NCI-H2227 (cell line): ENCODE measurements around the gene INPPL1.

Source experiments
- DNase-seq: peaks from one replicate; lab custom pipeline; 2025; ENCODE audit not compliant: unreplicated experiment; lab: John Stamatoyannopoulos, UW

INPPL1 gene

DNA sequence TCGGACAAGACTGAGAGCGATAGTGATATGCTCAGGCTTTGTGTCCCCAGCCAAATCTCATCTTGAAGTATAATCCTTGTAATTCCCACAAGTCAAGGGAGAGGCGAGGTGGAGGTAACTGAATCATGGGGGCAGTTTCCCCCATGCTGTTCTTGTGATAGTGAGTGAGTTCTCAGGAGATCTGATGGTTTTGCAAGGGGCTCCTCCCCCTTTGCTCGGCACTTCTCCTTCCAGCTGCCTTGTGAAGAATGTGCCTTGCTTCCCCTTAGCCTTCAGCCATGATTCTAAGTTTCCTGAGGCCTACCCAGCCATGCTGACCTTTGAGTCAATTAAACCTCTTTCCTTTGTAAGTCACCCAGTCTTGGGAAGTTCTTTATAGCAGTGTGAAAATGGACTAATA is 15.5 kb upstream of the INPPL1 start:
- DNase-seq: no peak

DNA sequence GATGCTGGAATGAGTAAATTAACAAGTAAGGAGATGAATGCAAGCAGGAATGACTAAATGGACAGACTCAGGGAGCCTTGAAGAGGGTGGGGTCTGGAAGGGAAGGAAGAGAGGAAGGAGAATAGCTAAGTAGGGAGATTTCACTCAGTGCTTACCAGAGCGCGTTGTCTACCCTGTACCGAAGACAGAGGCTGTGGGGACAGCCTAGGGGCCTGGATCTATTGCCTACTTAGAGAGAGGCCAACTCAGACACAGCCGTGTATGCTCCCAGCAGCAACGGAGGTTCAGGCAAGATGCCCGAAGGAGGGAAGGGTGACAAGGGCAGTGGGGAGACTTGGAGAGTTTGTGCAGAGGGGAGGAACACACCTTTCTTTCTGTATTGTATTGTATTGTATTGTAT is 7.9 kb upstream of the INPPL1 start, which contains the start of gene FOLR2:
Gene FOLR2, plus strand, starts transcription at position 157 of the 400 bp plus-strand sequence. CDS start 1,791 bp downstream, outside the sequence.
- no peak for DNase-seq

DNA sequence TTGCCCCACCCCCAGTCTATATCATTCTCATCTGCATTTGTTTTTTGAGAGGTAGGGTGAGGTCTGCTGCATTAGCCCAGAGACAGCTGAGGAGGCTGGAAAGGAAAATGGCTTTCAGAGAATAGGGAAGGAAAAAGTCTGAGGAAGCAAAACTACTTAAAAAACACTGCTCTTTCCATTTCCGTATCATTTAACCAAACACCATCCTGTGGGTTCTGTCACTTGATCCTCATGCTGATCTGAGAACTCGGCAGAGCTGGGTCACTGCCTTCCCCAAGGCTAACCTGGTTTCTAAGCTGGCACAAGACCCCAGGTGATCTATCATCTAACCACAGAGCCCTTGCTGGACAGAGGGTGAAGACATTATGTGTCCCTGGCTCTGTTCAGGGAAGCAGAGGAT is 6.7 kb upstream of the INPPL1 start:
- no peak for DNase-seq

DNA sequence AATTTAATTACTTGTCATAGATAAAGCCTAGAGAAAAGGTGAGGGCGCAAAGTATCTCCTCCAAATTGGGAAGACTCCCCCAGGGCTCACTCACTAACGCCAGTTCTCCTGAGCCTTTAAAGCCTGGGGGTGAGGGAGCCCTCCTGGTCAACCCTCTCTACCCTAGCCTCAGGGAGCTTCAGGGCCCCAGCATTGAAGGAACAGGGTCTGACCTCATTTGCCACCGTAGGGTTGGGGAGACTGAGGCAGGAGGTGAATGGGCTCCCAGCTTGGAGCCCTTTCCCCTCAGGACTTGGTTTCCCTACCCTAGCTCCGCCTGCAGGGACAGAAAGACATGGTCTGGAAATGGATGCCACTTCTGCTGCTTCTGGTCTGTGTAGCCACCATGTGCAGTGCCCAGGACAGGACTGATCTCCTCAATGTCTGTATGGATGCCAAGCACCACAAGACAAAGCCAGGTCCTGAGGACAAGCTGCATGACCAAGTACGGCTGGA is 6.3 kb upstream of the INPPL1 start:
- no peak for DNase-seq

DNA sequence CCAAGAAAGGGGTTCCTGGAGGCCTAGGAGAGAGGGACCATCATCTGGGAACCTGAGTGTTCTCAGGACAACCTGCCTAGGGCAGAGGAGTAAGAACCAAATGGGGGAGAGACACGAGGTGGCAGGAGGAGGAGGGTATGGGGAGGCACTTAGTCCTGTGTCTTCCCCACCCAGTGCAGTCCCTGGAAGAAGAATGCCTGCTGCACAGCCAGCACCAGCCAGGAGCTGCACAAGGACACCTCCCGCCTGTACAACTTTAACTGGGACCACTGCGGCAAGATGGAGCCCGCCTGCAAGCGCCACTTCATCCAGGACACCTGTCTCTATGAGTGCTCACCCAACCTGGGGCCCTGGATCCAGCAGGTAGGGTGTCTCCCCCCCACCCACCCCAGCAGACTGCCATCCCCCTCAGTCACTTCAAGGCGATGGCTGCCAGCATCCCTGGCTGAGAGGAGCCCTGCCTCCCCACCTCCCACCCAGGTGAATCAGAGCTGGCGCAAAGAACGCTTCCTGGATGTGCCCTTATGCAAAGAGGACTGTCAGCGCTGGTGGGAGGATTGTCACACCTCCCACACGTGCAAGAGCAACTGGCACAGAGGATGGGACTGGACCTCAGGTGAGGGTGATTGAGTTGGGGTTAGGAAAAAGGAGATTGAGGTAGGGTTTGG is 3.7 kb upstream of the INPPL1 start:
- DNase-seq: no peak

DNA sequence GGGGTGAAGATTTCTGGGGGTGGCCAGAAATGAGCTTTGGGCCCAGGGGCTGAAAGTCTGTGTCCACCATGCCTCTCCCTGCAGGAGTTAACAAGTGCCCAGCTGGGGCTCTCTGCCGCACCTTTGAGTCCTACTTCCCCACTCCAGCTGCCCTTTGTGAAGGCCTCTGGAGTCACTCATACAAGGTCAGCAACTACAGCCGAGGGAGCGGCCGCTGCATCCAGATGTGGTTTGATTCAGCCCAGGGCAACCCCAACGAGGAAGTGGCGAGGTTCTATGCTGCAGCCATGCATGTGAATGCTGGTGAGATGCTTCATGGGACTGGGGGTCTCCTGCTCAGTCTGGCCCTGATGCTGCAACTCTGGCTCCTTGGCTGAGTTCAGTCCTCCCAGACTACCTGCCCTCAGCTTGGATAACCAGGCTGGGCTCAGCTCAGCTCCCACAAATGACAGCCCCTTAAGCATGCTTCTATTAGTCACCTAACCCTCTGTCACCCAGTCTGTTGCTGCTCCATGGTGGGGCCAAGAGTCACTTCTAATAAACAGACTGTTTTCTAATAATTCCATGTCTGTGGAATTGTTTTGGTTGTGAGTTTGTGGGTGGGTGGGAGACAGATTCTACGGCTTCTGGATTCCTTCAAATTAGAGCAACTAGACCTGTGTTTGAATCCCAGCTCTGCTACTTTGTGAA is 3.0 kb upstream of the INPPL1 start:
- no peak for DNase-seq

DNA sequence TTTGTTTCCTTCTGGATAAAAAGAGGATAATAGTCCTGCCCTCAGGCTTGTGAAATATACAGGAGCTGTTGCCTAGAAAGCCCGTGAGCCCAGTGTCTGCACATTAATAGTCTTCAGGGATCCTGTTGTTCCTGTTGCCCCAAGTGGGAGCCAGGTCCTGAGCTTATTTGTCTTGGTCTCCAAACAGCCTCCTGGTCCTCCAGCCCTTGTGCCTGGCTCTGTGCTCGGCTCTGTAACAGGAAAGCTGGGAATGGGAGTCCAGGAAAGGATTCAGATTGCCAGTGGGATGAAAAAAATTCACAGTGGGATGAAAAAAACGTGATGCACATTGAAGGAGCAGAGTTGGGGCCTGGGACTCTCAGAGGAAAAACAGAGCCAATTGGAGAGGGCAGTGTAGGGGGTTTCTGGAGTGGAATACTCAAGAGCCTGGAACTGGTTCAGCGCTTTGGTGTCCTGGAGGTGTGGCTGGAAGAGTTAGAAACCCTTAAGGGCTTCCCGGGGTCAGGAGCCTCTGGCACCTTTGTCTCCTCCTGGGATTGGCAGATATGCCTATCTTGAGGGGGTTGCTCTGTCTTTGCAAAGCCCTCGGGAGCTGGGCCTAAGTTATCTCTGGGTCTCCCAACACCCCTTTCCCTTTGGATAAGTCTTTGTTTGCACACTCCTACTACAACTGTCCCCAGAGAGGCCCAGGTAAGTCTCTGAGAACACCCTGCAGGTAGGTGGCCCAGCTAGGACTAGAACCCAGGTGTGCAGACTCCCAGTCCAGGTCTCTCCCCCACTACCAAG is 2.3 kb upstream of the INPPL1 start:
- DNase-seq: no peak

DNA sequence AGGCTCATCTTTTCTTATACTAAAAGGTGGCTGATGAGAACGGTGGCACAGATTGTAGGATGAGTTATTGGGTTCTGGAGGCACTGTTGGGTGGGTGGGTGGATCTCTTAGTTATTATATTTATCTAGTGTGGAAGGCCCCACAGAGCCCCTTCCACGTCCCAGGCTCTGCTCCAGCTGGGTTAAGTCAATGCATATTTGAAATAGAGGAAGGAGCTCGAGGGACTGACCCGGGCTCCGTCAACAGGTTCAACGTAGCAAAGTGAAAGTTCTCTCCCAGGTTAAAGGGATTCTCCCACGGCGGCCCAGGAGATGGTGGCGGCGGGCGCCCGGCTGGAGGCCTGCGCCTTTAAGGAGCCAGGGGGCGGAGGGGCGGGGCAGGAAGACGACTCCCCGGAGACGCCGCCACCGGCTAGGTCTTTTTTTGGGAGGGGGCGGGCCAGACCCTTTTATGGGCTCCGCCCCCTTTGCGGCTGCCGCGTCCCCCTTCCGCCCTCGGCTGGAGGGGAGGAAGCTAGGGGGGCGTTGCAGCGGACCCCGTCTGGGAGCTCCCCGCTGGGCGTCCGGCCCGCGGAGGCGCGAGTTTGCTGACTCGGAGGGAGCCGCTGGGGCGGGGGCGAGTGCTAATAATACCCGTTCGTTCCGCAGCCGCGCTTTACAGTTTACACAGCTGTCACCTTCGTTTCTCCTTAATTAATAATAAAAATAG is 1.5 kb upstream of the INPPL1 start:
- DNase-seq: peak; percentile 93

DNA sequence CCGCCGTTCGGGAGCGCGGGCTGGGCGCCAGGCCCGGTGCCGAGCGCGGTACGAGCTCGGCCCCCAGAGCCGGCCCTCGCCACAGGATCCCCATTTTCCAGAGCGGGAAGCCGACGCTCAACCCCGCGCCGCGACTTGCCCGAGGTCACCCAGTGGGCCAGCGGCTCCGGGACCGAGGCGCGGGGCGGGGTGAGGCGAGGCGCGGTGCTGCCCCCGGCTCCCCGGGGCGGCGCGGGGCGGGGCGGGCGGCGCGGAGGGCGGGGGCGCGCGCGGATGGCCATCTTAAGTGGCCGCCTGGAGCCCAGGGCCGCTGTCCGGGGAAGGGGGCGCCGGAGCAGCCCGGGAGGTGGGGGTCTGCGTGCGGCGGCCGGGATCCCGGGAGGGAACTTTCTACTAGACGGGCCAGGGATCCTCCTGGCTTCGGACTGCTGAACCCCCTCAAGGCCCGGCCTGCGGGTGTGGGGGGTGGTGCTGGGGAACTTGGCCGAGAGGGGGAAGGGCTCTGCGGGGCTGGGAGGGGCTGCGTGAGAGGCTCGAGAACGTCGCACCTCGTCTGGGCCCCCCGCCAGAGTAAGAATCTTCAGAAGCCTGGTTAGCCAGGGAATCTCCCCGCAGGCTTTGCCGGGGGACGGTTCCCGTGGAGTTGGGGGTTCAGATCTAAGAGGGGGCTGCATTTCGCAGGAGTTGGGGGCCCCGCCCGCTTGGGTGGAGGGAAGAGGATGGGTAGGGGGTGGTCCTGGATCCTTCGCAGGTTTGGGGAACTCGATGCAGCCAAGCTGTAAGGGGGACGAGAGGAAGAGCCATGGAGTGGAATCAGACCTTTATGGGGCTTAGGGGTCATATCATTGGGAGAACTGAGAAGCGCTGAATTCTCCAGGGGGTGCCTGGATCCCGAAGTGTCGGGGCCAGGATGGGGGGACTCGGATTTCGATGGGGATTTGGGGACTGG is 678 bp upstream of the INPPL1 start:
- DNase-seq: peak; percentile 73

DNA sequence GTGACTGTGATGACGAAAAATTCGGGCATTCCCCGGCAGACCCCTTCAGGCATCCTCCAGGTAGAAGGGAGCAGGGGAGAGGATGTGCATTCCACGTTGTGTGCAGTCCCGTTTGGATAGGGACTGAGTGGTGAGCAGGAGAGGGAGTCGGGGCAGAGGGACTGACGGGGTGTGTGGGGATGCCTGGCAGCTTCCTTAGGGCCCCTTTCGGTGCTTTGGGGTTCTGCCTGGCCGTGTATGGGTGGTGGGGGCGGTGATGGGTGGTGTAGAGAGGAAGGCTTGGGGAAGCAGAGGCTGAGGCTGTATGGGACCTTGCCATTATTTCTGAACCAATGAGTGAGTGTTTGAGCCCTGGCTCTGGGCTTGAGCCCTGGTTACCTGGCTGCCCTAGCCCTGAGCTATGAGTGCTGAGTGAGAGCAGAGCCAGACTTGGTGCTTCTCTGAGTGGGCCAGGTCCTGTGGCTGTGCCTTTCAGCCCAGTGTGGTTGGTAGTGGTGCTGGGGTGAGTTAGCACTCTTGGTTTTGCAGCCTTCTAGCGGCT is 914 bp downstream of the INPPL1 start:
- DNase-seq: no peak

DNA sequence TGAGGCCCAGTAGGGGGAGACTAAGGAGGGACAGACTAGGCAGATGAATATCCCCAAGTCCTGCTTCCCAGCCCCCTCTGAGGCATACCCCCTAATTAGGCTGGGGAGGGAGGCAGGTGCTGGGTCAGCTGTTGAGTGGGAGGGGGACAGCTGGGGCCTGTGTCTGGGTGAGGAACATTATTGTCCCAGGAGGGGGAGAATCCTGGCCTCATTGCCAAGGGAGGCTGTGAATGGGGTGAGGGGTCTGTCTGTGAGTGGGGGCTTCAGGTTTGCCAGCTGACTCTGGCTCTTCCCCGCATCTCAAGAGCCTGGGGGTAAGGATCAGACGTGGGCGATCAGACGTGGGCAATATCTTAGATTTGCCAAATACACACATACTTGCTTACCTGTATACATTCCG is 2.1 kb downstream of the INPPL1 start:
- DNase-seq: no peak

DNA sequence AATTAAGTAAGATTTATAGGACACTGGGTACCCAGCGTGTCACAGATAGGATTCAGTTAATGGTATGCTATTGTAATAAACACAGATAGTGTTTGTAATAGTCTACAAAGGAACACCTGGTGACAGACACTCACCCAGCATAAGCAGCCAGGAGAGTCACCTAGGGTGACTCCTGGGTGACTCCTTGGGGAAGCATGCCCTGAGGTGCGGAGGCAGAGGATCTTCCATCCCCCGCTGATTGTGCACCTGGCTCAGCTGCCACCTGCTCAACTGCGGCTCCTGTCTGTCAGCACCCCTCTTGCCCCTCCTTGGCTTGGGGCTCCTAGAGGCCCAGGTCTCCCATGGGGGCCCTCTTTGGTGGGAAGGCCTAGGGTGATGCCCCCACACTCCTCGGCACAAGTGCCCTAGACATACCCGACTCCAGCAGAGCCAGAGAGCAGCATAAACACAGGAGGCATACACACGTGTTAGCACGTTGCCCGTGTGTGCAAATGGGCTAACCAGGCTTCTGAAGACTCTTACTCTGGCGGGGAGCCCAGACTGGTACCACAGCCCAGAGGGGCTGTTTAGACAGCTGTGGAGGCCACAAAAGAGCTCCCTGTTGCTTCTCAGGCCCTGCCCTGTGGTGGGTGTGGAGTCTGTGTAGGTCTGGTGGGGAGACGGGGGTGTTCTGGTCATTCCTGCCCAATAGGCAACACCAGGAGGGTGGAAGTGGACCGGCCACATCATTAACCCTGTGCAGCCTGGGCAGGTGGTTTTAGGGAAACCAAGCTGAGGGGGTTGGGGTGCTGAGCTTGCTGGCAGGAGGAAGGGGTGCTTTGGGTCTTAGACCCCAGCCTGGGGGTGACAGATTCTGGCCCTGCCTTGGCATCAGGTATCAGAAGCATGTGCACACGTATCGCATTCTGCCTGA is 3.0 kb downstream of the INPPL1 start:
- no peak for DNase-seq

DNA sequence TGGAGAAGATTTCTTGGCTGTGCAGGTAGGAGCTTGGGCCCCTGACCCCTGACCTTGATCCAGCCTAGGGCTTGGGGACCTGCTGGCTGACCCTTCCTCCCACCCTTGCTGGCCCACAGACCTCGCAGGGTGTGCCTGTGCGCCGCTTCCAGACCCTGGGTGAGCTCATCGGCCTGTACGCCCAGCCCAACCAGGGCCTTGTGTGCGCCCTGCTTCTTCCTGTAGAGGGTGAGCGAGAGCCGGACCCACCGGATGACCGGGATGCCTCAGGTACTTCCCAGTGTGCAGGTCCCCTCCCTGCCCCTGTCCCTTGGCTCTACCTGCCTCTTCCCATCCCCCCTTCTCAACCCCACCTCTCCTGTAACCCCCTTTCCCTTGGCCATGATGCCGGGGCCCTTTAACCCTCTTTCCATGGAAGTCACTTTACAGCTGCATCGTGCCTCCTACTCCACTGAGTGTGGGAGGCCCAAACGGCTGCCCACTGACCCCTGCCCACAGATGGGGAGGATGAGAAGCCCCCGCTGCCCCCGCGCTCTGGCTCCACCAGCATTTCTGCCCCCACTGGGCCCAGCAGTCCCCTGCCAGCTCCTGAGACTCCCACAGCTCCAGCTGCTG is 3.8 kb downstream of the INPPL1 start:
- no peak for DNase-seq

DNA sequence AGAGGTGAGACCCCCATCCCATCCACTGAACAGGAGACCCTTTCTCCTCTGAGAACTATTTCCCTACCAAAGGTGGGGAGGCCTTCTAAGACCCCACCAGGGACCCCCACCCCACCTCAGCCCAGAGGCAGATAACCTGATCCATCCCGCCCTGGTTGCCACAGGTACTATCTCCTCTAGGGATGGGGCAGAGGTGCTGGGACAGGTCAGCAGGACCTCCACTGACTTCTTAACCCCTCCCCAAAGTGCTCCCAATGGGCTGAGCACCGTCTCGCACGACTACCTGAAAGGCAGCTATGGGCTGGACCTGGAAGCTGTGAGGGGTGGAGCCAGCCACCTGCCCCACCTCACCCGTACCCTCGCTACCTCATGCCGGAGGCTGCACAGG is 4.3 kb downstream of the INPPL1 start:
- DNase-seq: no peak

DNA sequence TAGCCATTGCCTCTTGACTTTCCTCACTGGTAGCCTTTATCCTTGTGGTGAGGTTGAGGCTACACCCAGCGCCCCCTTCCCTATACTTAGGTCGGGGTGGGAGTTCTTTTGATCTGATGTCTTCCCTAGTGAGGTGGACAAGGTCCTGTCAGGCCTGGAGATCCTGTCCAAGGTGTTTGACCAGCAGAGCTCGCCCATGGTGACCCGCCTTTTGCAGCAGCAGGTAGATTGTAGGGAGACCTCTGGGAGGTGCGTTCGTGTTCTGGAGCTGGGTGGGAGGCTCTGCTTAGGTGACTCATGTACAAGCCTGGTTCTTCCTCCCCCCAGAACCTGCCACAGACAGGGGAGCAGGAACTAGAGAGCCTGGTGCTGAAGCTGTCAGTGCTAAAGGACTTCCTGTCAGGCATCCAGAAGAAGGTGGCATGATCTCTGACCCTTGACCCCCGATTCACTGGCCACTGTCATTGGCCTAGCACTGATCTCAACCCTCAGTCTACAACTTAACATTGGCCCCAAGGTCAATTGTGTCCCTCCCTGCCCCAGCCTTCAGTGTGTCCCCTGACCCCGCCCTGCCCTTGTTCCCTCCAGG is 4.9 kb downstream of the INPPL1 start:
- no peak for DNase-seq

DNA sequence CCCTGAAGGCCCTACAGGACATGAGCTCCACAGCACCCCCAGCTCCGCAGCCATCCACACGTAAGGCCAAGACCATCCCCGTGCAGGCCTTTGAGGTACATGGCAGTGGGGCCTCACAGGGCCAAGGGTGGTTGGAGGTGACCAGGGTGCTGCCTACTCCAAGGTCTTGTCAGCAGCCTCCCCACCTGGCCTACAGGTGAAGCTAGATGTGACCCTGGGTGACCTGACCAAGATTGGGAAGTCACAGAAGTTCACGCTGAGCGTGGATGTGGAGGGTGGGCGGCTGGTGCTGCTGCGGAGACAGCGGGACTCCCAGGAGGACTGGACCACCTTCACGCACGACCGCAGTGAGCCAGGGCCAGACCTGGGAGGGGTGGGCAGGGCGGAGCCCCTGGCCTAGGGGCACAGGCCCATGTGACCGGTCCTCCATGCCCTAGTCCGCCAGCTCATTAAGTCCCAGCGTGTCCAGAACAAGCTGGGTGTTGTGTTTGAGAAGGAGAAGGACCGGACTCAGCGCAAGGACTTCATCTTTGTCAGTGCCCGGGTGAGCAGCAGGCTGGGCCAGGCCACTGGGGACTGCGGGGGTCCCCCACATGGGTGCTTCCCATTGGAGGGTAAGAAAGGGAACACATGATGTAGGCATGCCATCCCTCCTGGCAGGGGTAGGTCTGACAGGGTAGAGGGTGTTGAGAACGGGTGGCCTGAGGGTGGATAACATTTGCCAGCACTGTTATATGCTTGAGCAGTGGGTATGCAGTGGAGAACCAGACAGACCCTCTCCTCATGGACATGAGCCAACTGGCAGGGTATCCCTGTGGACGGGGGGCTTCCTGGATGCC is 5.6 kb downstream of the INPPL1 start:
- DNase-seq: no peak

DNA sequence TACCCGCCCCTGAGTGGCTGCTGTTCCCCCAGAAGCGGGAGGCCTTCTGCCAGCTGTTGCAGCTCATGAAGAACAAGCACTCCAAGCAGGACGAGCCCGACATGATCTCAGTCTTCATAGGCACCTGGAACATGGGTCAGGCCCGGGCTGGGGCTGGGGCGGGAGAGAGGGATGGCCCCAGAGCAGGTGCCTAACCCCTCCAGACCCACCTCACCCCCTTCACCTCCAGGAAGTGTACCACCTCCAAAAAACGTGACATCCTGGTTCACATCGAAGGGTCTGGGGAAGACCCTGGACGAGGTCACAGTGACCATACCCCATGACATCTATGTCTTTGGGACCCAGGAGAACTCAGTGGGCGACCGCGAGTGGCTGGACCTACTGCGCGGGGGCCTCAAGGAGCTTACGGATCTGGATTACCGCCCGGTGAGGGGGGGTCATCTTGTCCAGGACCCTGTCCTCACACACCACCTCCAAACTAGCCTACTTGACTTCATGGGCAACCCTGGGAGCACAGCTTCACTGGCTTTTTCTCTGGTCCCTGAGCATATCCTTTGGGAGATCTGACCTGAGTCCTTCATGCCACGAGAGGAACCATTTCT is 6.3 kb downstream of the INPPL1 start:
- DNase-seq: no peak
